SK-N-SH treated with all-trans-retinoic acid at 6 μM for 48 hours (cell line): ENCODE measurements around the gene MAP3K6.

Experiments used
- ATAC-seq: fragments of 200-7000 bp; cut with Tn5 transposase; 3 replicates; pipeline ENCODE4 v1.9.1; 2020; ENCODE audit warnings: mild to moderate bottlenecking, moderate library complexity
- ARNTL ChIP-seq: fragments of 450-650 bp; formaldehyde crosslinking; IDR thresholded peaks from 2 replicates; pipeline ENCODE4 v1.5.0; 2020; ENCODE audit warnings: low read depth, mild to moderate bottlenecking, moderate library complexity, borderline replicate concordance
- BACH2 ChIP-seq: fragments of 250-450 bp; sonication (Bioruptor Pico); IDR thresholded peaks from 2 replicates; pipeline ENCODE4 v1.9.0; 2021; ENCODE audit warnings: mild to moderate bottlenecking, borderline replicate concordance
- CSDC2 ChIP-seq: fragments of 250-450 bp; sonication (Bioruptor Pico); IDR thresholded peaks from 2 replicates; pipeline ENCODE4 v1.5.0; 2020; ENCODE audit warnings: mild to moderate bottlenecking, moderate library complexity
- ESRRG ChIP-seq: fragments of 250-450 bp; sonication (Bioruptor Pico); IDR thresholded peaks from 2 replicates; pipeline ENCODE4 v1.6.1; 2021; ENCODE audit warnings: mild to moderate bottlenecking
- GLIS3 ChIP-seq: fragments of 250-450 bp; sonication (Bioruptor Pico); IDR thresholded peaks from 2 replicates; pipeline ENCODE4 v1.5.0; 2020; ENCODE audit warnings: mild to moderate bottlenecking, moderate library complexity
- ISL1 ChIP-seq: fragments of 250-450 bp; sonication (Bioruptor Pico); IDR thresholded peaks from 2 replicates; pipeline ENCODE4 v2.1.2; 2022; ENCODE audit warnings: mild to moderate bottlenecking, moderate library complexity
- OSR1 ChIP-seq: fragments of 250-450 bp; sonication (Bioruptor Pico); IDR thresholded peaks from 2 replicates; pipeline ENCODE4 v1.8.0; 2022; ENCODE audit warnings: moderate library complexity, mild to moderate bottlenecking, inconsistent platforms
- POU6F1 ChIP-seq: fragments of 250-450 bp; sonication (Bioruptor Pico); IDR thresholded peaks from 2 replicates; pipeline ENCODE4 v1.8.0; 2021; ENCODE audit warnings: low read depth, mild to moderate bottlenecking, moderate library complexity, borderline replicate concordance
- PPARA ChIP-seq: fragments of 250-450 bp; sonication (Bioruptor Pico); IDR thresholded peaks from 2 replicates; pipeline ENCODE4 v1.5.0; 2020; ENCODE audit warnings: mild to moderate bottlenecking, borderline replicate concordance
- RARB ChIP-seq: fragments of 250-450 bp; sonication (Bioruptor Pico); IDR thresholded peaks from 2 replicates; pipeline ENCODE4 v1.8.0; 2021; ENCODE audit warnings: mild to moderate bottlenecking, moderate library complexity
- SNAI2 ChIP-seq: fragments of 250-450 bp; sonication (Bioruptor Pico); IDR thresholded peaks from 2 replicates; pipeline ENCODE4 v1.5.0; 2020; ENCODE audit warnings: mild to moderate bottlenecking, moderate library complexity
- TCF4 ChIP-seq: fragments of 250-450 bp; sonication (Bioruptor Pico); IDR thresholded peaks from 2 replicates; pipeline ENCODE4 v1.8.0; 2021; ENCODE audit warnings: mild to moderate bottlenecking, moderate library complexity, borderline replicate concordance
- TOX ChIP-seq: fragments of 250-450 bp; sonication (Bioruptor Pico); IDR thresholded peaks from 2 replicates; pipeline ENCODE4 v1.8.0; 2021; ENCODE audit warnings: mild to moderate bottlenecking, moderate library complexity, borderline replicate concordance
- TSHZ2 ChIP-seq: fragments of 250-450 bp; sonication (Bioruptor Pico); IDR thresholded peaks from 2 replicates; pipeline ENCODE4 v1.5.0; 2020; ENCODE audit warnings: mild to moderate bottlenecking, moderate library complexity
- ZC3H10 ChIP-seq: fragments of 250-450 bp; sonication (Bioruptor Pico); IDR thresholded peaks from 2 replicates; pipeline ENCODE4 v1.5.1; 2021; ENCODE audit warnings: mild to moderate bottlenecking, moderate library complexity
- ZFP3 ChIP-seq: fragments of 250-450 bp; sonication (Bioruptor Pico); IDR thresholded peaks from 2 replicates; pipeline ENCODE4 v1.5.0; 2020; ENCODE audit warnings: mild to moderate bottlenecking, moderate library complexity
- ZFP30 ChIP-seq: fragments of 450-650 bp; formaldehyde crosslinking; IDR thresholded peaks from 2 replicates; pipeline ENCODE4 v1.5.0; 2022; ENCODE audit warnings: mild to moderate bottlenecking, moderate library complexity
- ZNF565 ChIP-seq: fragments of 450-650 bp; formaldehyde crosslinking; conservative IDR thresholded peaks from 2 replicates; pipeline ENCODE4 v1.5.0; 2020; ENCODE audit warnings: low read depth, mild to moderate bottlenecking, moderate library complexity
- ZNF70 ChIP-seq: fragments of 450-650 bp; formaldehyde crosslinking; IDR thresholded peaks from 2 replicates; pipeline ENCODE4 v1.5.0; 2020; ENCODE audit warnings: mild to moderate bottlenecking, moderate library complexity
- TF ChIP-seq, protein P1 (sequence below): fragments of 250-450 bp; sonication (Bioruptor Pico); IDR thresholded peaks from 2 replicates; pipeline ENCODE4 v1.5.1; 2021; ENCODE audit warnings: mild to moderate bottlenecking, moderate library complexity
- TF ChIP-seq, protein P2 (sequence below): fragments of 250-450 bp; sonication (Bioruptor Pico); IDR thresholded peaks from 2 replicates; pipeline ENCODE4 v1.8.0; 2020; ENCODE audit warnings: mild to moderate bottlenecking, moderate library complexity, borderline replicate concordance
- TF ChIP-seq, protein P3 (sequence below): fragments of 250-450 bp; sonication (Bioruptor Pico); IDR thresholded peaks from 2 replicates; pipeline ENCODE4 v1.5.1; 2020; ENCODE audit warnings: low read depth, mild to moderate bottlenecking, moderate library complexity

Gene MAP3K6

GRCh38 chr1:27307874-27308598 is 58.7 kb downstream of the MAP3K6 start:
- no peak for ATAC-seq
- TF ChIP-seq ISL1 (CRISPR knock-in tag), result no peak
- TF ChIP-seq TOX (CRISPR knock-in tag), result no peak
- TF ChIP-seq GLIS3 (CRISPR knock-in tag), result no peak
- TF ChIP-seq, protein P1, sequence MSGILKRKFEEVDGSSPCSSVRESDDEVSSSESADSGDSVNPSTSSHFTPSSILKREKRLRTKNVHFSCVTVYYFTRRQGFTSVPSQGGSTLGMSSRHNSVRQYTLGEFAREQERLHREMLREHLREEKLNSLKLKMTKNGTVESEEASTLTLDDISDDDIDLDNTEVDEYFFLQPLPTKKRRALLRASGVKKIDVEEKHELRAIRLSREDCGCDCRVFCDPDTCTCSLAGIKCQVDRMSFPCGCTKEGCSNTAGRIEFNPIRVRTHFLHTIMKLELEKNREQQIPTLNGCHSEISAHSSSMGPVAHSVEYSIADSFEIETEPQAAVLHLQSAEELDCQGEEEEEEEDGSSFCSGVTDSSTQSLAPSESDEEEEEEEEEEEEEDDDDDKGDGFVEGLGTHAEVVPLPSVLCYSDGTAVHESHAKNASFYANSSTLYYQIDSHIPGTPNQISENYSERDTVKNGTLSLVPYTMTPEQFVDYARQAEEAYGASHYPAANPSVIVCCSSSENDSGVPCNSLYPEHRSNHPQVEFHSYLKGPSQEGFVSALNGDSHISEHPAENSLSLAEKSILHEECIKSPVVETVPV (CRISPR knock-in tag), result no peak
- no peak for TF ChIP-seq RARB
- no peak for TF ChIP-seq ARNTL (CRISPR knock-in tag)
- no peak for TF ChIP-seq TCF4 (CRISPR knock-in tag)
- TF ChIP-seq TSHZ2 (CRISPR knock-in tag), result no peak
- TF ChIP-seq ZNF70 (CRISPR knock-in tag), result no peak
- no peak for TF ChIP-seq ZNF565 (CRISPR knock-in tag)
- no peak for TF ChIP-seq PPARA (CRISPR knock-in tag)
- TF ChIP-seq, protein P2, sequence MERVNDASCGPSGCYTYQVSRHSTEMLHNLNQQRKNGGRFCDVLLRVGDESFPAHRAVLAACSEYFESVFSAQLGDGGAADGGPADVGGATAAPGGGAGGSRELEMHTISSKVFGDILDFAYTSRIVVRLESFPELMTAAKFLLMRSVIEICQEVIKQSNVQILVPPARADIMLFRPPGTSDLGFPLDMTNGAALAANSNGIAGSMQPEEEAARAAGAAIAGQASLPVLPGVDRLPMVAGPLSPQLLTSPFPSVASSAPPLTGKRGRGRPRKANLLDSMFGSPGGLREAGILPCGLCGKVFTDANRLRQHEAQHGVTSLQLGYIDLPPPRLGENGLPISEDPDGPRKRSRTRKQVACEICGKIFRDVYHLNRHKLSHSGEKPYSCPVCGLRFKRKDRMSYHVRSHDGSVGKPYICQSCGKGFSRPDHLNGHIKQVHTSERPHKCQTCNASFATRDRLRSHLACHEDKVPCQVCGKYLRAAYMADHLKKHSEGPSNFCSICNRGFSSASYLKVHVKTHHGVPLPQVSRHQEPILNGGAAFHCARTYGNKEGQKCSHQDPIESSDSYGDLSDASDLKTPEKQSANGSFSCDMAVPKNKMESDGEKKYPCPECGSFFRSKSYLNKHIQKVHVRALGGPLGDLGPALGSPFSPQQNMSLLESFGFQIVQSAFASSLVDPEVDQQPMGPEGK (CRISPR knock-in tag), result no peak
- no peak for TF ChIP-seq ZC3H10 (CRISPR knock-in tag)
- no peak for TF ChIP-seq POU6F1

DNA sequence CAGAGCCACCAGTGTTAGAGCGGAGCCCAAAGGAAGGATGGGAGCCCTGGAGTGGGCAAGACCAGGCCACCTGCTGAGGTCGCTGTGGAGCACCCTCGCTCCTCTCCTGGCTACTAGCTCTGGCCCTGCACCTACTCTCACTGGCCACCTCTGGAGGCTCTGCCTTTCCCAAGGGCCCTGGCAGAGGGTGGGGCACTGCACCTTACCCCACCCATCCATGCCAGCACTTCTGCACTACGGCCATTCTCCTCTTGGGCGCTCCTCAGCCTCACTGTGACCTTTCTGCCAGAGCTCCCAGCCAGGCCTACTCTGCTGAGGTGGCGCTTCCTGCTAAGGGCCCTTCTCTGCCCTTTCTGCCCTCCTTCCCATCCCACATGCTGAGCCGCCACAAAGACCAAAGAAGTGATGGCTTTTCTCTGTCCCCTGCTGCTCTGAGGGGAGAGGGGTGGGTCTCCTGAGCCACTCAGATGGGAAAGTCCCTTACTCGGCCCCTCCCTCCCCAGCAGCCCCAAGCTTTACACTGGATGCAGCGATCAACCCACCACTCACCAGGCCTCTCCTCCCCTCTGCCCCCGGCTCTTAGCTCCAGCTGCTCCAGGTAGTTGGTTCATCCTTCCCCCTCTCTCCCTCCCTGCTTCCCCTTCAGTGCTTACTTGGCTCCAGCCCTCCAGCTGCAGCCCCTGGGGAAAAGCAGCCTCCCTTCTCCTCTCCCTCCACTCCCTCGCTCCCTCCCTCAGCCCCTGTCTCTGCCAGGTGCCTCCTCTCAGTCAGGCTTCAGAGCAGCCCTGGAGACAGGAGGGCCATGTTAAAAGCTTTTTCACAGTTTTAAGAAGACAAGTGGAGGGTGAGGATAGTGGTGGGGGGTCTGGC is 59.6 kb downstream of the MAP3K6 start:
- peak; percentile 42 for ATAC-seq
- TF ChIP-seq OSR1 (CRISPR knock-in tag) (no peak), ZFP30 (CRISPR knock-in tag) (no peak), ZNF565 (CRISPR knock-in tag) (no peak), ZC3H10 (CRISPR knock-in tag) (no peak), SNAI2 (CRISPR knock-in tag) (no peak), BACH2 (CRISPR knock-in tag) (no peak)

- no peak for ATAC-seq
- TF ChIP-seq SNAI2 (CRISPR knock-in tag) (no peak), ZNF70 (CRISPR knock-in tag) (no peak), TCF4 (CRISPR knock-in tag) (no peak), ESRRG (CRISPR knock-in tag) (no peak), ZFP3 (CRISPR knock-in tag) (no peak), CSDC2 (CRISPR knock-in tag) (no peak), ISL1 (CRISPR knock-in tag) (no peak), TOX (CRISPR knock-in tag) (no peak), POU6F1 (no peak), TSHZ2 (CRISPR knock-in tag) (no peak)
- TF ChIP-seq, protein P3, sequence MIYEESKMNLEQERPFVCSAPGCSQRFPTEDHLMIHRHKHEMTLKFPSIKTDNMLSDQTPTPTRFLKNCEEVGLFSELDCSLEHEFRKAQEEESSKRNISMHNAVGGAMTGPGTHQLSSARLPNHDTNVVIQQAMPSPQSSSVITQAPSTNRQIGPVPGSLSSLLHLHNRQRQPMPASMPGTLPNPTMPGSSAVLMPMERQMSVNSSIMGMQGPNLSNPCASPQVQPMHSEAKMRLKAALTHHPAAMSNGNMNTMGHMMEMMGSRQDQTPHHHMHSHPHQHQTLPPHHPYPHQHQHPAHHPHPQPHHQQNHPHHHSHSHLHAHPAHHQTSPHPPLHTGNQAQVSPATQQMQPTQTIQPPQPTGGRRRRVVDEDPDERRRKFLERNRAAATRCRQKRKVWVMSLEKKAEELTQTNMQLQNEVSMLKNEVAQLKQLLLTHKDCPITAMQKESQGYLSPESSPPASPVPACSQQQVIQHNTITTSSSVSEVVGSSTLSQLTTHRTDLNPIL (CRISPR knock-in tag), result no peak
These were observed 60.7 kb downstream of the MAP3K6 start for GRCh38 chr1:27306071-27306470.
